Stimulated activated naive CD4-positive, alpha-beta T cell (primary cell): ENCODE data around the gene MED4.

Experiments
- DNase-seq, 6 experiments: peaks; one replicate each; lab custom pipeline; 2025; lab: John Stamatoyannopoulos, UW

The MED4 gene

GRCh38 chr13:48094781-48095502, at the start of gene MED4:
TSS of gene MED4 (minus strand) at chr13:48095104. CDS start at chr13:48095078, 26 bp downstream.
- peak; percentile 93 to 98 (median 96) for DNase-seq

GRCh38 chr13:48144413-48145035, 49.6 kb upstream of the MED4 start:
- DNase-seq, result peak in 3 of 6 experiments; percentile 3 to 38 (median 25)

- DNase-seq, result no peak
These were observed 47.5 kb upstream of the MED4 start for GRCh38 chr13:48142436-48142835.

- no peak for DNase-seq
These were observed 43.4 kb upstream of the MED4 start for GRCh38 chr13:48138270-48138669.

- DNase-seq, result no peak
These were observed 38.1 kb upstream of the MED4 start for GRCh38 chr13:48132961-48133360.

GRCh38 chr13:48131533-48131932, 36.6 kb upstream of the MED4 start:
- no peak for DNase-seq

- DNase-seq, result peak; percentile 9 to 88 (median 45)
These were observed 32.3 kb upstream of the MED4 start for GRCh38 chr13:48126944-48127830.

- no peak for DNase-seq
These were observed 30.9 kb upstream of the MED4 start for GRCh38 chr13:48125794-48126228.

- DNase-seq, result no peak
These were observed 28.9 kb upstream of the MED4 start for GRCh38 chr13:48123812-48124211.

- DNase-seq, result no peak
These were observed 26.8 kb upstream of the MED4 start for GRCh38 chr13:48121733-48122132.

- DNase-seq, result no peak
These were observed 25.3 kb upstream of the MED4 start for GRCh38 chr13:48120241-48120640.

GRCh38 chr13:48118030-48118429, 23.1 kb upstream of the MED4 start:
- no peak for DNase-seq

GRCh38 chr13:48116808-48117207, 21.9 kb upstream of the MED4 start:
- DNase-seq, result no peak

GRCh38 chr13:48113756-48114130, 18.8 kb upstream of the MED4 start:
- DNase-seq, result no peak

- DNase-seq, result no peak
These were observed 18.2 kb upstream of the MED4 start for GRCh38 chr13:48112896-48113755.

- no peak for DNase-seq
These were observed 16.2 kb upstream of the MED4 start for GRCh38 chr13:48110931-48111721.

GRCh38 chr13:48110132-48110868, 15.4 kb upstream of the MED4 start:
- DNase-seq, result no peak

- DNase-seq, result no peak
These were observed 13.2 kb upstream of the MED4 start for GRCh38 chr13:48108106-48108505.

- DNase-seq, result no peak
These were observed 2.9 kb upstream of the MED4 start for GRCh38 chr13:48097793-48098192.

- DNase-seq, result no peak
These were observed 1.8 kb upstream of the MED4 start for GRCh38 chr13:48096670-48097069.
